SK-N-SH (cell line): Measurements from ENCODE around the gene MTUS2.

Experiments used
- EP300 ChIP-seq, 2 experiments: IDR thresholded peaks; 2 replicates each; pipeline versions ENCODE4 v1.4.0 to v1.6.1; 2012; ENCODE audit warnings: borderline replicate concordance in 1 of 2, low read depth in 1 of 2, low read length in 1 of 2
- EZH2phosphoT487 ChIP-seq: fragments of 200-600 bp; sonication (generic); IDR thresholded peaks from 2 replicates; pipeline ENCODE4 v1.6.1; 2017; ENCODE audit warnings: low read depth, mixed run types, mild to moderate bottlenecking, antibody characterized with exemption, moderate library complexity, borderline replicate concordance
- MXI1 ChIP-seq: IDR thresholded peaks from 2 replicates; pipeline ENCODE4 v1.6.1; 2012; ENCODE audit warnings: mild to moderate bottlenecking, low read depth, low read length, improper control_type of control experiment
- POLR2AphosphoS5 ChIP-seq: IDR thresholded peaks from 2 replicates; pipeline ENCODE4 v1.6.1; 2012; ENCODE audit warnings: low read depth, low read length
- RAD21 ChIP-seq: IDR thresholded peaks from 2 replicates; pipeline ENCODE4 v1.6.1; 2012; ENCODE audit warnings: mild to moderate bottlenecking, low read length
- RCOR1 ChIP-seq: fragments of 150-350 bp; IDR thresholded peaks from 2 replicates; pipeline ENCODE4 v1.6.1; 2017; ENCODE audit warnings: antibody characterized with exemption, low read length
- REST ChIP-seq: IDR thresholded peaks from 2 replicates; pipeline ENCODE4 v1.6.1; 2012; ENCODE audit warnings: mild to moderate bottlenecking, low read depth, low read length, moderate library complexity
- RXRA ChIP-seq: IDR thresholded peaks from 2 replicates; pipeline ENCODE4 v1.4.0; 2012; ENCODE audit warnings: low read depth, mild to moderate bottlenecking, borderline replicate concordance
- SIN3A ChIP-seq: IDR thresholded peaks from 2 replicates; pipeline ENCODE4 v1.6.1; 2012; ENCODE audit warnings: low read depth, mild to moderate bottlenecking, low read length, moderate library complexity, borderline replicate concordance
- USF2 ChIP-seq: fragments of 150-350 bp; IDR thresholded peaks from 2 replicates; pipeline ENCODE4 v1.6.1; 2017; ENCODE audit warnings: antibody characterized with exemption, low read length, low read depth, borderline replicate concordance
- TF ChIP-seq, protein P1 (sequence below): IDR thresholded peaks from 2 replicates; pipeline ENCODE4 v1.4.0; 2012; ENCODE audit warnings: low read depth, borderline replicate concordance
- TF ChIP-seq, protein P2 (sequence below): fragments of 200-600 bp; sonication (generic); IDR thresholded peaks from 2 replicates; pipeline ENCODE4 v1.6.1; 2017; ENCODE audit warnings: antibody characterized with exemption, mild to moderate bottlenecking, moderate library complexity
- TF ChIP-seq, protein P3 (sequence below): IDR thresholded peaks from 2 replicates; pipeline ENCODE4; 2012

DNA sequence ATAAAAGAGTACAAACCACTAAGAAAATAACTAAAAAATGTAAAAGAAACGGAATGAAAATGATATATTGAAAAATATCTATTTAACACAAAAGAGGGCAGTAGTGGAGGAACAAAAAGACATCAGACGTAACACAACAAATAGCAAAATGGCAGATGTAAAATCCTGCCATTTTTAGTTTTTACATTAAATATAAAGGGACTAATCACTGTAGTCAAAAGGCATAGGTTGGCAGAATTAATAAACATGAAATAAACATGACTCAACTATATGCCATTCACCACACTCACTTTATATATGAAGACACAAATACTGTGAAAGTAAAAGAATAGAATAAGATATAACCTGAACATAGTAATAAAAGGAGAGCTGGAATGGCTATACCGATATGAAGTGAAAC lies 11.0 kb downstream of the MTUS2 start:
- TF ChIP-seq, protein P1, sequence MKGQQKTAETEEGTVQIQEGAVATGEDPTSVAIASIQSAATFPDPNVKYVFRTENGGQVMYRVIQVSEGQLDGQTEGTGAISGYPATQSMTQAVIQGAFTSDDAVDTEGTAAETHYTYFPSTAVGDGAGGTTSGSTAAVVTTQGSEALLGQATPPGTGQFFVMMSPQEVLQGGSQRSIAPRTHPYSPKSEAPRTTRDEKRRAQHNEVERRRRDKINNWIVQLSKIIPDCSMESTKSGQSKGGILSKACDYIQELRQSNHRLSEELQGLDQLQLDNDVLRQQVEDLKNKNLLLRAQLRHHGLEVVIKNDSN = no peak
- no peak for TF ChIP-seq EP300 (IDR thresholded peaks at IDR 0.05; ENCODE audit: borderline replicate concordance in 1 of 2, low read depth in 1 of 2, low read length in 1 of 2)
- TF ChIP-seq, protein P2, sequence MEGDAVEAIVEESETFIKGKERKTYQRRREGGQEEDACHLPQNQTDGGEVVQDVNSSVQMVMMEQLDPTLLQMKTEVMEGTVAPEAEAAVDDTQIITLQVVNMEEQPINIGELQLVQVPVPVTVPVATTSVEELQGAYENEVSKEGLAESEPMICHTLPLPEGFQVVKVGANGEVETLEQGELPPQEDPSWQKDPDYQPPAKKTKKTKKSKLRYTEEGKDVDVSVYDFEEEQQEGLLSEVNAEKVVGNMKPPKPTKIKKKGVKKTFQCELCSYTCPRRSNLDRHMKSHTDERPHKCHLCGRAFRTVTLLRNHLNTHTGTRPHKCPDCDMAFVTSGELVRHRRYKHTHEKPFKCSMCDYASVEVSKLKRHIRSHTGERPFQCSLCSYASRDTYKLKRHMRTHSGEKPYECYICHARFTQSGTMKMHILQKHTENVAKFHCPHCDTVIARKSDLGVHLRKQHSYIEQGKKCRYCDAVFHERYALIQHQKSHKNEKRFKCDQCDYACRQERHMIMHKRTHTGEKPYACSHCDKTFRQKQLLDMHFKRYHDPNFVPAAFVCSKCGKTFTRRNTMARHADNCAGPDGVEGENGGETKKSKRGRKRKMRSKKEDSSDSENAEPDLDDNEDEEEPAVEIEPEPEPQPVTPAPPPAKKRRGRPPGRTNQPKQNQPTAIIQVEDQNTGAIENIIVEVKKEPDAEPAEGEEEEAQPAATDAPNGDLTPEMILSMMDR = no peak
- TF ChIP-seq RAD21 = no peak
- TF ChIP-seq MXI1 = no peak
- TF ChIP-seq RCOR1 = no peak
- no peak for TF ChIP-seq EZH2phosphoT487
- no peak for TF ChIP-seq POLR2AphosphoS5
- TF ChIP-seq REST = no peak
- TF ChIP-seq USF2 = no peak
- TF ChIP-seq, protein P3, sequence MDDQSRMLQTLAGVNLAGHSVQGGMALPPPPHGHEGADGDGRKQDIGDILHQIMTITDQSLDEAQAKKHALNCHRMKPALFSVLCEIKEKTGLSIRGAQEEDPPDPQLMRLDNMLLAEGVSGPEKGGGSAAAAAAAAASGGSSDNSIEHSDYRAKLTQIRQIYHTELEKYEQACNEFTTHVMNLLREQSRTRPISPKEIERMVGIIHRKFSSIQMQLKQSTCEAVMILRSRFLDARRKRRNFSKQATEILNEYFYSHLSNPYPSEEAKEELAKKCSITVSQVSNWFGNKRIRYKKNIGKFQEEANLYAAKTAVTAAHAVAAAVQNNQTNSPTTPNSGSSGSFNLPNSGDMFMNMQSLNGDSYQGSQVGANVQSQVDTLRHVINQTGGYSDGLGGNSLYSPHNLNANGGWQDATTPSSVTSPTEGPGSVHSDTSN = no peak
- no peak for TF ChIP-seq RXRA
- no peak for TF ChIP-seq SIN3A
